ENCODE results near the gene RIMS1.

DNA sequence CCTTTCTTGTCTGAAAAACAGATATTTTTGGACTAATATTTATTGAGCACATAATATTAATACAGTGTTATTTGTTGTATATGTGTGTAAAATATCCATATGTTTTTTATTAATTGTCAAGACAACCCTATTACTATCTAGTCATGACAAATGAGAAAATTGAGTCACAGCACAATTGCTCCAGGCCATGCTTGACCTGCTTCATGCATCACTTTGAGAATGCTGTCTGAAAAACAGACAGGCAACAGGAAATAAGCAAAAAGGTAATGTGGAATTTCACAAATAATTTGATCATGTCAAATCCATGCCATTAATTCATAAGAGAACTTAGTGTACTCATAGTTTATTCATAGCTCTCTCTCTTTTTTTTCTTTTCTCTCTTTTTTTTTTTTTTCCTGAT, 246.5 kb downstream of the RIMS1 start:
- TF ChIP-seq, protein P1, sequence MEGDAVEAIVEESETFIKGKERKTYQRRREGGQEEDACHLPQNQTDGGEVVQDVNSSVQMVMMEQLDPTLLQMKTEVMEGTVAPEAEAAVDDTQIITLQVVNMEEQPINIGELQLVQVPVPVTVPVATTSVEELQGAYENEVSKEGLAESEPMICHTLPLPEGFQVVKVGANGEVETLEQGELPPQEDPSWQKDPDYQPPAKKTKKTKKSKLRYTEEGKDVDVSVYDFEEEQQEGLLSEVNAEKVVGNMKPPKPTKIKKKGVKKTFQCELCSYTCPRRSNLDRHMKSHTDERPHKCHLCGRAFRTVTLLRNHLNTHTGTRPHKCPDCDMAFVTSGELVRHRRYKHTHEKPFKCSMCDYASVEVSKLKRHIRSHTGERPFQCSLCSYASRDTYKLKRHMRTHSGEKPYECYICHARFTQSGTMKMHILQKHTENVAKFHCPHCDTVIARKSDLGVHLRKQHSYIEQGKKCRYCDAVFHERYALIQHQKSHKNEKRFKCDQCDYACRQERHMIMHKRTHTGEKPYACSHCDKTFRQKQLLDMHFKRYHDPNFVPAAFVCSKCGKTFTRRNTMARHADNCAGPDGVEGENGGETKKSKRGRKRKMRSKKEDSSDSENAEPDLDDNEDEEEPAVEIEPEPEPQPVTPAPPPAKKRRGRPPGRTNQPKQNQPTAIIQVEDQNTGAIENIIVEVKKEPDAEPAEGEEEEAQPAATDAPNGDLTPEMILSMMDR (IDR thresholded peaks at IDR 0.05), result no peak
- TF ChIP-seq POLR2A (IDR thresholded peaks at IDR 0.05), result no peak
